A204.1 (cell line): ENCODE measurements around the gene AURKB.
"Not testable (repeated sequence)": the region's sequence is repeated elsewhere in the genome, so short reads cannot be mapped to it uniquely, and the experiment has no call there.

ENCODE experiments used
- FAIRE-seq: peaks from 2 replicates; lab custom pipeline; 2012; peaks lifted over from hg19 to GRCh38; lab: Jason Lieb, UNC

AURKB gene

DNA sequence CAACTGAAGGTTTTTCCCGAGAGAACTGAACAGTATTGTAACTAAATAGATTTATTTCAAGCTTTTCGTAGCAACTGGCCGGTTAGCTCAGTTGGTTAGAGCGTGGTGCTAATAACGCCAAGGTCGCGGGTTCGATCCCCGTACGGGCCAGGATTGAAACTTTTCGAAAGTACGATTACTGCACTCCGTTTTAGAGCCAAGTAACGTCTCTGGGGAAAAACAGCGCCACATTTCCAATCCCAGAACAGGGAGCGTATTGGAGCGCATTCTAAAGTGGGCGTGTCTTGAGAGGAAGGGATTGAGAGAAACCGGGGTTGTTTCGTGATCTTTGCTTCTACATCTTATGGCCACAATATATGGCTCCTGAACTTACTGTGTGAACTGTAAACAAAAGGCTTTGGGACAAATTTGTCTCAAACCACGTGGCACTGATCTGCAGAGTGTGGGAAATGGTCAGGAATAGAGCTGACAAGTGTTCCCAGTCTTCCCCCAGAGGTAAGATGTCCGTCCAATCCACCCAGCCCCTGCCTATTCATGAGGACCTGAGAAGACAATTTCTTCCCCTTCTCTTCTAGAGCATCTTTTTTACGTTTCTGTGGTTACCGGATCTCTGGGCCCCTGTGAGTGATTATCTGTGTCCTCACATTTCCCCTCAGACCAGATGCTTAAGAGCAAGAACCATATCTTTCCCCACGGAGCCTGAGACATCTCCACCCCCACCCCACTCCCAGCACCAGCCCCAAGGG is 22.7 kb downstream of the AURKB start:
- FAIRE-seq = peak; percentile 99

DNA sequence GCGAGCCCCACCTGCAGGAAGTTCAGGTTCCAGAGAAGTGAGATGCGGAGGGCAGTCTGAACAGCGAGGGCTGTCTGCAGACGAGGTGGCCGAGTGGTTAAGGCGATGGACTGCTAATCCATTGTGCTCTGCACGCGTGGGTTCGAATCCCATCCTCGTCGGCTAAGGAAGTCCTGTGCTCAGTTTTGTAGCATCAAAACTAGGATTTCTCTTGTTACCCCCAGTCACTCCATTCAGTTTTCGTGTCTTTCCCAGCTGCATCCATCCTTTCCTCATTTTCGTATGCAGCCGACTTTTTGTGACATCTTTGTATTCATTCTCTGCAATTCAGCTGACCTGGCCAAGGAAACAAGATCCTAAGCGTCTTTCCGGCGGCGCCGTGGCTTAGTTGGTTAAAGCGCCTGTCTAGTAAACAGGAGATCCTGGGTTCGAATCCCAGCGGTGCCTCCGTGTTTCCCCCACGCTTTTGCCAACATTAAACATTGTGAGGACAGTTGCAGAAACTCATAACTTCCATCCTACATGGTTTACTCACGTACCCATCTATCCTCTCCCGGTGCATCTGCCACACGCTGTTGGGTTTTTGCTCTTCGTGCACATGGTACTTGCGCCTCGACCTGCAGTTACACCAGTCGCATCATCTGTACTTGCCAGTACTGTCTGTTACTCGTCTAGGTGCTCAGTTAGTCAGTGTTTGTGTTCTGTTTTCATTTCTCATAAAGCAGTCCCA is 23.4 kb downstream of the AURKB start:
- peak; percentile 56 for FAIRE-seq

DNA sequence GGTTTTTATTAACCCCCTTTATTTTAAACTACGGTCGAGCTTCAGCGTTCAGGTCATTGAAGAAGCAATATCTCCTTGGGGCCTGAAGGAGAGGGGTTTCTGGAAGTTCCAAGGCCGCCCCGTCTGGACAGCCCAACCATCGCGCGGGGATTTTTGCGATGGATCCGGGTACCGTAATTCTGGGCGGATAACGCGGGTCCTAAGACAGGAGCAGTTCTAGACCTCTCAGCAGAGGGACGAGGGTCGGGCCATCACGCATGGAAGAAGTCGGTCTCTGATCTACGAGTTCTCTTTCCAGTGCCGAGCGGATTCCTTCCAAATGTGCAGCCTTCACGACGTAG is 24.0 kb downstream of the AURKB start:
- no peak for FAIRE-seq

DNA sequence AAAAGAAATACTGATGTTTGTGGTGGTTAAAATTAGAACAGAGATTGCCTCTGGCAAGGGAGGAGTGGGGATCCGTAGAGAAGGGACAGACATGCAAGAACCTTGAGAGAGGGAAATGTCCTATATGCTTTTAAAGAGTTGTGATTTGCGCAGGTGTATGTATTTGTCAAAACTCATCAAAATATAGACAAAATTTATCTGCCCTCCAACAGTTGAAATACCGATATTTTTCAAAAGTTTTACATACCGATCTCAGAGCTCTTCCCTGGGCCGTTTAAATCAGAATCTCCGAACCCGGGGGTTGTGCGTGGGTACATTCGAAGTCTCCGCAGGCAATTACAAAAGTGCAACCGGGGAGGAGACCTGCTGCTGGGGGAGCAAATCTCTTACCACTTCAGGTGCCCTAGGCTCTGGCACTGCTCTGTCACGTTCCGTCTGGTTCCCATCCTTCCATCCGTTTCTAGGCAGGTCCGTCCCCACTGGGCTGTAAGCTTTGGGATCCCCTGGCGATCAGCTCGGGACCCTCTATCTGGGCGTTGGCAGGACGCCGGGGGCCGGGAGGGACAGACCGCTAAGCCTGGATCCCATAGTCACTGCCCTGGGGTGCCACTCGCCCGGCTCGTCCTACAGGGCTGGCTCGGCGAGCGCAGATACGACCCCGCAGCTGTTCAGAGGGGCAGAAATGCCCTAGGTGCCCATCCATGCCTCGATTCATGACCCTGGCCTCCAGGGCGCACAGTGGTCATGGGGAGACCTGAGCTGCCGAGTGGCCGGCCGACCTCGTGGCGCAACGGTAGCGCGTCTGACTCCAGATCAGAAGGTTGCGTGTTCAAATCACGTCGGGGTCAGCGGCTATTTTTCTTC is 24.6 kb downstream of the AURKB start:
- no peak for FAIRE-seq

DNA sequence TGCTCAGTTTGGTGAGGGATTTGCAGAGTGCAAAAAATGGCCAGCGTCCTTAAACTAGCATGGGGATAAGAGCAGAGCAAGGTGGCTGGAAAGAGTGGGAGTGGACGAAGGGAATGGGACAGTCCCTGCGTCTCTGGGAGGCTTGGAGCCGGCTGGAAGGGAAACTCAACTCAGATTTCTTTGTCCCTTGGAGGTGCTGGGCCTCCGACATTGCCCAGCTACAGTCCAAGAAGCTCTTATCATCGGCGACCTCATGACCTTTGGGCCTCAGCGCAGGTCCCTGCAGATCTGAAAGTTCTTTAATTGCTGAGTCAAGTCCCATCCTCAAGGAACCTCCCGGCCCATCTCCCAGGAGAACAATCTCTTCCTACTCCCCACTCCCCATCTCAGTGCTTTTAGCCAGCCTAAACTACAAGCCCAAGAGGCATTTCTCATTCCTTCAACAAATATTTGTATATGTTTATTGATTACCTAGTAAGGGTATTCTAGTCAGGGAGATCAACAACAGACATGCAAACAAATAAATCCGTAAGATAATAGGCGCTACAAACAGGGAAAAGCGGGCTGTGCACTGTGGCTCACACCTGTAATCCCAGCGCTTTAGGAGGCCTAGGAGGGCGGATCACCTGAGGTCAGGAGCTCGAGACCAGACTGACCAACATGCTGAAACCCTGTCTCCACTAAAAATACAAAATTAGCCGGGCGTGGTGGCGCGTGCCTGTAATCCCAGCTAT is 33.2 kb downstream of the AURKB start:
- no peak for FAIRE-seq

DNA sequence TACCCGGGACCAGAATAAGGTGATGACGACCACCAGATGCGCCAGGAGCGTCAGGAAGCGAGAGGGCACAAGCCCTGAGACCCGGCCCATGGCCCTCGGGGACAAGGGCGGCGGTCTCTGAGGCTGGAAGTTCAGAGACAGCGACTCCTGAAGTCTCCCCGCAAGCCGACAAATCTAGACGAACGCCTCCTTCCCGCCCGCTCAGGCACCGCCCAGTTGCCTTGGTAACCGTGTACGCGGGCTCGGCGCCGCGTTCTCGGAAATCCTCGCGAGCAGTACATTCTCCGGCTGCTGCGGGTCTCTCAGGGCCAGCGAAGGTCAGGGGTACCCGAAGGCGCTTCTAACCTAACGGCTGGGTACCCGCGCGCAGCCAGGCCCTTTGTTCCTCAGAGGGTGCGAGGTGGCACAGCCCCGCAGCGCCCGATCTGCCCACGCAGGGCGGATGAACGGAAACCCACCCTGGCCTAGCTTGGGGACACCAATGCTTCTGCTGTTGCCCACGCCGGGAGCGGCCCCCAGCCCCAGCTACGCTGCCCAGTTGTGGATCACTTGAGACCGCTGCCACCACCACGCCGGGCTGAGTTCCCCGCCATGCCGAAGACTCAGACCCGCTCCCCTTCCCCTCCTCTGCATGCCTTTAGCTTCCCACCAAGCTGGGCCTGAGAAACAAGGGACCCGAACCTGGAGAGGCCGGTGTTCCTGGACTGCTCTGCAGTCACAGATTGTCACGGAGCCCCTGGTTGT is 34.0 kb downstream of the AURKB start, which contains the start of gene TMEM107:
TSS of gene TMEM107 (minus strand) at position 184 of the 744 bp plus-strand sequence. CDS start at position 90, 94 bp downstream.
- FAIRE-seq = no peak

DNA sequence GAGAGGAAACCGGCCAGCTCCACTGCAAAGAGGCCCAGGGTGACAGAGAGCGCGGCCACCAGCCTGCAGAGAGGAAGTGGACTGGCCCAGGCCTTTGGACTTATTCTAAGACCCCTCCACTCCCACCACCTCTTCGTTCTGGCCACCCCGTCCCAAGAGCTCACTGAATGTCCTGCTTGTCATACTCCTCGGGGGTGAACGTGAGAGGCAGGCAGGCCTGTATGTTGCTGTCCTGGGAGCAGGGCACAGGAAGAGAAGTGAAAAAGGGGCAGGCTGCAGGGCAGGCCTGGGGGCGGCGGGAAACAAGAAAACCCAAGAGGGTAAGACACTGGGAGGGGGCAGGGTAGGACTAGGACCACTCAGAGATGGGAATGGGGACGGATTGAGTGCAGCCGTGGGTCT is 34.6 kb downstream of the AURKB start:
- no peak for FAIRE-seq

DNA sequence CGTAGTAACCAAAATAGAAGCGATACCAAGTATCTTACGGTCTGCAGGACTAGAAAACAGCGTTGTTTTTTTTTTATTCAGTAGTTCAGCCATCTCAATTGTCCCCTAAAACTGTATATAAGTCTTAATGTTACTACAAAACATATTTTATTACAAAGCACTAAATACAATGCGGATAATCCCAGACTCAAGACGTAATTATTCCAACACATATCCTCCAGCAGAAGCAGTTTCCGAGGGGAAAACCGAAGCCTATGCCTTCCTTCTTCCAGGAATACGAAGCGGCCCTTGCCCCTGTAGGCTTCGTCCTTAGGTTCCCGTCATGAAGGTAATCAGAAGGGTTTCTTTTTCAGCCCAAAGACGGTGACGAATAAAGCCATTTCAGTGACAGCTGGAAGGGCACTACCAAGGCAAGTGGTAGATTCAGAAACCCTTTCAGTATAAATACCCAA is 36.5 kb downstream of the AURKB start:
- no peak for FAIRE-seq

DNA sequence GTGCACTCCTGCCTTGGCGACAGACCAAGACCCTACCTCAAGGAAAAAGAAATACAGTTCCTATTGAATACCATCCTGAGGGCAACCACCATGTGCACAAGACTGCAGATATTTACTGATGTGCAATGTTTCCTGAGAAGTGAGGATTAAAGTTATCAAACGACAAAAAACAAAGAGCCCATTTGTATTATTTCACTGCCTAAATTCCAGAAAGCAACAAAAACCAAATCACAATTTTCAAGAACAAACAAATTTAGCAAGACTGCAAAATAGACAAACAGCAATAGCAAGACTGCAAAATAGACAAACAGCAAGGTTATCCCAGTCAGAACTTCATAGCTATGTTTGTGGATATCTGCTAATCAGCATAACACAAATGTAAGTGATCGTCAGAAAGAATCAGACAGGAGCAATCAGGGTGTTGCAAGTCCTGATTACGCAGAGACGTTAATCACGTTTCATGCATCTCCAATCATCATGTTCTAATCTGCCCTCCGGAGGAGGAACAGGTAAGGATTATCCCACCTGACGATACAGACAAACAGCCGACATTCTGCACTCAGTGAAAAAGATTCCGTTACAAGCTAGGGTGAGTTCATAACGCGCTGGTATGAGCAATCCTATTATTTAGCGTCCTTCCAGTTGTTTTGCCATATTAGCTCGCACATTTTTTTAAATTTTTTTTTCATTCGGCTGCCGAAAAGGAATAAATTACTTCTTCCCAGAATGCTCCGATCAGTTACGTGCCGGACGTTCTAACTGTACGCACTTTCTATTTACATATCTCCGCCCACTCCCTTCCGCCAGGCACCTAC is 37.1 kb downstream of the AURKB start:
- peak; percentile 86 for FAIRE-seq

DNA sequence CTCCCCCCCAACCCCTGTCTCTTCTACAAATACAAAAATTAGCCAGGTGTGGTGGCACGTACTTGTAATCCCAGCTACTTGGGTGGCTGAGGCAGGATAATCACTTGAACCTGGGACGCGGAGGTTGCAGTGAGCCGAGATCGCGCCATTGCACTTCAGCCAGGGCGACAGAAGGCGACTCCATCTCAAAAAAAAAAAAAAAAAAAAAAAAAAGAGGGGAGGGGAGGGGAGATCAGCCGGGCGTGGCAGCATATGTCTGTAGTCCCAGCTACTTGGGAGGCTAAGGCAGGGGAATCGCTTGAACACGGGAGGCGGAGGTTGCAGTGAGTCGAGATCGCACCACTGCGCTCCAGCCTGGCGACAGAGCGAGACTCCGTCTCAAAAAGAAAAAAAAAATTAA is 40.2 kb downstream of the AURKB start:
- not testable (repeated sequence) for FAIRE-seq

DNA sequence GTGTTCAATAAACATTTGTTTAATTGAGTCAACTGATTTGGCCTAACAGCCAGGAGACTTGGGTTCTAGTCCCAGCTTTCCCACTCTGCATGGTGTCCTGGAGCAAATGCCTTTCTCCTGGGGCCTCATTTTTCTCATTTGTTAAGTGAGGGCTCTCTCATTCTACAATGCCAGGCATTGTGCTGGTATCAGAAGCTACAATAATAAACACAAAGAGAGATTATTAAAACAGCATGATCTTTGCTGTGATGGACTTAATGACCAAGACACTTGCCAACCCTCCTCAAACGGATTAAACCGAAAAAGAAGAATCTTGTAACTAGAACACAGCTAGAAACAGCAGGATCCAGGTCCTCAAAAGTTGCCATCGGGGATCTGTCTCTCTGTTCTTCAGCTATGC is 42.8 kb downstream of the AURKB start:
- no peak for FAIRE-seq

DNA sequence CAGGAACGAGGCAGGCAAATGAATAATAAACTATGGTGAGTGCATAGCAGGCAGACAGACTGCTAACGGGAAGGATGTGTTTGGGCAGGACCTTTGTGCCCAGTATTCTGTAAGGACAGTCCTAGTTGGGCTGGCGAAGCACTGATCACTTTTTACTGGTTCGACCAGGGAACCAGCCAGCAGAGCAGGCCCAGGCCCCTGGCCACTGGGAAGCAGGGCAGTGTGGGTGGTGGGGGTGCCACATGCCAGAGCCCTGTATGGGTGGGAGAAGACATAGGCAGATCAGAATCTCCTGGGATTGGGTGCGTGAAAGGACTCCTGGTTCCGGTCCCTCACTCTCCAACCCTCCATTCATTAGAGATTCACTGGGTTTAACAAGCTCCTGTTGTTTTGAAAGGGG is 43.6 kb downstream of the AURKB start:
- FAIRE-seq = no peak

DNA sequence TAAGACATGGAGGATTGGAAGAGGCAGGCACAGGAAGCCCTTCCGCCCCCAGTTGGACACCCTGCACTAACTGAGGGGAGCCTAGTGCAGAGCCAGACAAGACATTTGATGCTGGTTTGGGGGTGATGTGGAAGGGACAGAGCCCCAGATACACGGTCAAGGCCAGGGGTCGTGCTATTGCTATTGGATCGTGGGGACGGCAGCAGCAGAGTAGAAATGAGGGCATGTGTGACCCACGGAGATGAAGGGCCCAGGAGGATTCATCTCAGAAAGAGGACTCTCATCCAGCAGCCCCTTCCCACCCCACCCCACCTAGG is 45.6 kb downstream of the AURKB start:
- FAIRE-seq = no peak

DNA sequence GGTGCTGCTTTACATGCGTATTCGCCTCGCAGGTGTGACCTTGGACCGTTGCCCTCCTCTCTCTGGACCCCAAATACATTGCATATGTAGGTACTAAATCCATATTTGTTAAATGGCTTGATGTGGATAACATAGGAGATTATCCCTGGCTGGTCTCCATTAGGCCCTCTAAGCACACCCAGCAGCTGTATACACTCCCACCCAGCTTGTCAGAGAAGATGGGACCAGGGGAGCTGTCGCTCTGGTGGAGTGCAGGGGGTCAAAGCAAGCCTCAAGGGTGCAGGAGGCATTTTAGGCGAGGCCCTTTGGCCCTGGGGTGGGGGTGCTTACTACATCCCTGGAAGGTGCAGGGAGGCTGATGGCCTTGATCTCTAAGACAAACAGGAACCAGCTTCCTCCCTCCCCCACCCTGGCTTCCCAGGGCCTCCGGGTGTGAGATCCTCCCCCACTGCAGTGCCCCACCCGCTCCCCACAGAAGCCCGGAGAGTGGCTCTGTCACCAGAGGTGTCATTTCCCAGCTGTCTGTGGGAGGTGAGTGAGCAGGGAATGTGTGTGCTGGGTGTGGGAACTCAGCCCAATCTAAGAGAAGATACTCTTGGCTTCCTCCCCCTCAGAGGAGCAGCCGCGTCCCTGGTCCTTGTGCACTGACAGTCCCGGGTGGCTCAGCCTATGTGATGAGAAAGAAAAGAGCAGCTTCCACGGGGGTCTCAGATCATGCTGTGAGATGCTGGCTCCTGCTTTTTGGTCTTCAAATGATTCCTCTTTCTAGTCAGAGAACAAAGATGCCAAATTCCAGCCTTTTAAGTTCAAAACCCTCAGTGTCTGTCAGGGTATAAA is 46.2 kb downstream of the AURKB start:
- no peak for FAIRE-seq

DNA sequence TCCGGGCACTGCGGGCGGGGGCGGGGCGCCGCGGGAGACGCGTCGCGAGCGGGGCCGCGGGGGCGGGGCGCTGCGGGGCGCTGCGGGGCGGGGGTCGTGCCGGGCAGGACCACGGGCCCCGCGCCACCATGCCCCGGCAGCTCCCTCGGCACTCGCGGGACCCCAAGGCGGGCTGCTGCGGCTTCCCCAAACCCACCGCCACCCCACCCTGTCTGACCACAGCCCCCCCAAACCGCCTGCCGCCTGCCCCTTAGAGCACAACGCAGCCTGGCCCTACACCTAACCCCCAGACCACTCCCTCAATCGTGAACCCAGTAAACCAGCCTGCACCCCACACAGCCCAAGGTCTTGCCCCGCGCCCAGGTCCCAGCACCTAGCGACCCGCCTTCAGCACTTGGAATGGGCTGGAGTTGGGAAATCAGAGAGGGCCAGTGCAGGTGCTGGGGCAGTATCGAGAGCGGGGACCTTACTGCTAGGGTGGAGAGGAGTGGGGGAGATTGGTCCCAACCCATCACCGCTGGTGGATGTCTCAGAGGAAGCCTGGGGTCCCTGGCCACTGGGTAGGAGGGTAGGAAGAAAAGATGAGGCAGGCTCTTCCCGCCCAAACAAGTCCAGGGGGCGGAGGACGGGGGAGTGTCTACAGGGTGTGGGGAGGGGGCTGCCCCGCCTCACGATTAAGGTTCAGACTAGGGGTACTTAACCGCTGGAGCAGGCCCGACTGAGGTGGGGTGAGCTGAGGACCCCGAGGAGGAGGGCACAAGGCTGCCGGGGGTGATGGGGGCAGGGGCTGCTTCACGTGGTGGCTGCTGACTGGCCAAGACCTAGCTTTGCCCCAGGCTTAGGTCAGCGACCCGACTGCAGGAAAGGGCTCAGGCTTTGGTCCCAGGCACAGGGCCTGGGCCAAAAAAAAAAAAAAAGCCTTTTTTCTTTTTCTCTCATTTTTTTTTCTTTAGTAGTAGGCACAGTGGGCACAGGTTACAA is 47.1 kb downstream of the AURKB start:
- no peak for FAIRE-seq

DNA sequence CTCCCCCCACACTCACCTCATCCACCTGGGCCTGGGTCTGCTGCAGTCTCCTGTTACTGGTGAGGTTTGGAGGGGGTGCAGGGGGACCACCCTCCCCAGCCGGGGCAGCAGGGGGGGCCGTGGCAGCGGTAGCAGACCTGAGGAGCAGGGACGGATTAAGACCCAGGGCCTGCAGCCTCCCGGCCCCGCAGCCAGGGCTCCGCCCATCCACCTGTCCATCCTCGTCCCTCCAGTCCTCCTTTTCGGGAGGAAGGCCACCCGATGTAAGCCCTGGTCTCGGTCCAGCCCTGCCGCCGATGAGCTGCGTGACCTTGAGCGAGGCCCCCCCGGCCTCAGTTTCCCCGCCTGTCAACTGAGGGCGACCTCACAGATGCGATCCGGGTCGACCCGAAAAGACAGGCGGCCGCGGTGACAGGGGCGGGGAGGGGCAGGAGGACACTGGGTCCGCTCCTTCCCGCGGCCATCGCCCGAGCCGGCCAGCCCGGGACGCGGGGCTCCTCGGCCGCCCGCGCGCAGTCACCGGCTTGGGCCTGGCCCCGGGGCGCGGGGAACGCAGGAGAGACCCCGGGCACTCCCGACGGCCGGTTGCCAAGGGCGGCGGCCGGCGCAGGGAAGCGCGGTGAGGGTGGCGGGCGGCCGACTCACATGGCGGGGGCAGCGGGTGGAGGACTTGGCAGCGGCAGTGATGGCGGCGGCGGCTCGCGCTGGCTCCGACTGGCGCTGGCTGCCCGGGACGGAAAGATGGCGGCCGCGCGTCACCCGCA is 48.0 kb downstream of the AURKB start, which contains the start of gene VAMP2:
TSS of gene VAMP2 (minus strand) at position 716 of the 764 bp plus-strand sequence. CDS start at position 647, 69 bp downstream.
- no peak for FAIRE-seq
